ENCODE data around the gene TNS2. TPM values are rescaled to one million over a fixed set of nuclear protein-coding genes. Genes with fewer than 3 reads are reported as not detected.

Gene TNS2
- total and polyA plus RNA-seq, 2 of the 13 experiments (the other 11 are each of a cell fraction or from before 2014, with no cell fraction given): 8.9 to 20.4 TPM

DNA sequence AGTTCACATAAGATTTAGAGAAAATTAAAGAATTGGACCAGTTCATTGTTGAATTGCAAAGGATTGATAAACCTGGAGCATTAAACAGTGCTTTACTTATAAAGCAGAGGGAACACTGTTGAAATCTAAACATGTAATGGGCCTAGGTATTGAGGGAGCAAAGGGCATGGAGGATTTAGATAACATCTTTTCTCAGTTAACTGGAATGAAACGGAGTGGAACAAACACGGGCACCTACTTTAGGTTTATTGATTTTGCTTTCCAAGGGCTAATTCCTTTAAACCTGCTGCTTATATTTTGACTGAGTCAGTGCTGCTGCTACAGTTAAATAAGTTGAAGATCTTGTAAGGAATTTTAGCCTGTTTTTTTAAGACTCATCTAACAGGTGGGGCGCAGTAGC is 38.0 kb upstream of the TNS2 start (continued):
- TF ChIP-seq RXRB (CRISPR knock-in tag; IDR thresholded peaks at IDR 0.05; ENCODE audit: borderline replicate concordance) (0 out of 2 replicates have a peak, but pooled peaks have one; percentile 23), EP300 (IDR thresholded peaks at IDR 0.05; ENCODE audit: low read depth in 2 of 2, low read length in 2 of 2) (peak in 1 of 2 experiments; percentile 36; a peak in 1 of 4 replicates), EP300 (CRISPR knock-in tag; IDR thresholded peaks at IDR 0.05; ENCODE audit: borderline replicate concordance) (no peak), MEIS1 (CRISPR knock-in tag; IDR thresholded peaks at IDR 0.05; ENCODE audit: borderline replicate concordance) (no peak), LCORL (IDR thresholded peaks at IDR 0.05) (no peak), LCORL (CRISPR knock-in tag; IDR thresholded peaks at IDR 0.05) (no peak), KIAA2018 (CRISPR knock-in tag; IDR thresholded peaks at IDR 0.05; ENCODE audit: borderline replicate concordance) (no peak), ZNF251 (CRISPR knock-in tag; IDR thresholded peaks at IDR 0.05) (no peak), TARDBP (CRISPR knock-in tag; IDR thresholded peaks at IDR 0.05) (no peak), SOX5 (CRISPR knock-in tag; IDR thresholded peaks at IDR 0.05; ENCODE audit: borderline replicate concordance) (peak; percentile 42; the same call in 1 of the 2 replicates), ISL2 (CRISPR knock-in tag; IDR thresholded peaks at IDR 0.05) (0 out of 2 replicates have a peak, but pooled peaks have one; percentile 43), RBM22 (optimal IDR thresholded peaks at IDR 0.05; ENCODE audit: low read length) (no peak)
- TF ChIP-seq, protein P1, sequence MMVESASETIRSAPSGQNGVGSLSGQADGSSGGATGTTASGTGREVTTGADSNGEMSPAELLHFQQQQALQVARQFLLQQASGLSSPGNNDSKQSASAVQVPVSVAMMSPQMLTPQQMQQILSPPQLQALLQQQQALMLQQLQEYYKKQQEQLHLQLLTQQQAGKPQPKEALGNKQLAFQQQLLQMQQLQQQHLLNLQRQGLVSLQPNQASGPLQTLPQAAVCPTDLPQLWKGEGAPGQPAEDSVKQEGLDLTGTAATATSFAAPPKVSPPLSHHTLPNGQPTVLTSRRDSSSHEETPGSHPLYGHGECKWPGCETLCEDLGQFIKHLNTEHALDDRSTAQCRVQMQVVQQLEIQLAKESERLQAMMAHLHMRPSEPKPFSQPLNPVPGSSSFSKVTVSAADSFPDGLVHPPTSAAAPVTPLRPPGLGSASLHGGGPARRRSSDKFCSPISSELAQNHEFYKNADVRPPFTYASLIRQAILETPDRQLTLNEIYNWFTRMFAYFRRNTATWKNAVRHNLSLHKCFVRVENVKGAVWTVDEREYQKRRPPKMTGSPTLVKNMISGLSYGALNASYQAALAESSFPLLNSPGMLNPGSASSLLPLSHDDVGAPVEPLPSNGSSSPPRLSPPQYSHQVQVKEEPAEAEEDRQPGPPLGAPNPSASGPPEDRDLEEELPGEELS (CRISPR knock-in tag; IDR thresholded peaks at IDR 0.05): peak; percentile 45
- TF ChIP-seq, protein P2, sequence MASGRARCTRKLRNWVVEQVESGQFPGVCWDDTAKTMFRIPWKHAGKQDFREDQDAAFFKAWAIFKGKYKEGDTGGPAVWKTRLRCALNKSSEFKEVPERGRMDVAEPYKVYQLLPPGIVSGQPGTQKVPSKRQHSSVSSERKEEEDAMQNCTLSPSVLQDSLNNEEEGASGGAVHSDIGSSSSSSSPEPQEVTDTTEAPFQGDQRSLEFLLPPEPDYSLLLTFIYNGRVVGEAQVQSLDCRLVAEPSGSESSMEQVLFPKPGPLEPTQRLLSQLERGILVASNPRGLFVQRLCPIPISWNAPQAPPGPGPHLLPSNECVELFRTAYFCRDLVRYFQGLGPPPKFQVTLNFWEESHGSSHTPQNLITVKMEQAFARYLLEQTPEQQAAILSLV (CRISPR knock-in tag; IDR thresholded peaks at IDR 0.05; ENCODE audit: borderline replicate concordance): no peak
- TF ChIP-seq, protein P3, sequence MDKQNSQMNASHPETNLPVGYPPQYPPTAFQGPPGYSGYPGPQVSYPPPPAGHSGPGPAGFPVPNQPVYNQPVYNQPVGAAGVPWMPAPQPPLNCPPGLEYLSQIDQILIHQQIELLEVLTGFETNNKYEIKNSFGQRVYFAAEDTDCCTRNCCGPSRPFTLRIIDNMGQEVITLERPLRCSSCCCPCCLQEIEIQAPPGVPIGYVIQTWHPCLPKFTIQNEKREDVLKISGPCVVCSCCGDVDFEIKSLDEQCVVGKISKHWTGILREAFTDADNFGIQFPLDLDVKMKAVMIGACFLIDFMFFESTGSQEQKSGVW (CRISPR knock-in tag; IDR thresholded peaks at IDR 0.05; ENCODE audit: borderline replicate concordance): no peak

Measured in HepG2 (cell line).